K562 (cell line): Measurements from ENCODE around the gene TARBP1. TPM values are rescaled to one million over a fixed set of nuclear protein-coding genes. Genes with fewer than 3 reads are reported as not detected.

Experiments used
- ARID1B ChIP-seq: fragments of 450-650 bp; IDR thresholded peaks from 2 replicates; pipeline ENCODE4 v1.6.1; 2016; ENCODE audit warnings: antibody characterized with exemption, mild to moderate bottlenecking, inconsistent platforms
- ATF3 ChIP-seq, 2 experiments: fragments of 450-650 bp in 1 of 2; sonication (generic) in 1 of 2; formaldehyde crosslinking in 1 of 2; IDR thresholded peaks in 1 of 2; conservative IDR thresholded peaks in 1 of 2; 2 replicates each; pipeline versions ENCODE4 v1.6.1 to v1.8.1; 2016 to 2023; ENCODE audit warnings: mild to moderate bottlenecking in 2 of 2, moderate library complexity in 2 of 2, inconsistent platforms in 1 of 2, missing genetic modification reagents in 1 of 2
- CREB3 ChIP-seq: fragments of 450-650 bp; conservative IDR thresholded peaks from 2 replicates; pipeline ENCODE4 v1.6.1; 2016; ENCODE audit warnings: missing genetic modification characterization, low read depth, mild to moderate bottlenecking, missing compliant biosample characterization, moderate library complexity
- ETS1 ChIP-seq: conservative IDR thresholded peaks from 2 replicates; pipeline ENCODE4 v1.6.1; 2011; ENCODE audit warnings: low read depth, mild to moderate bottlenecking, low read length; ENCODE audit not compliant: control insufficient read depth
- HDAC3 ChIP-seq: fragments of 450-650 bp; IDR thresholded peaks from 2 replicates; pipeline ENCODE4 v1.6.1; 2018; ENCODE audit warnings: borderline replicate concordance, mild to moderate bottlenecking, moderate library complexity; ENCODE audit not compliant: partially characterized antibody
- ID3 ChIP-seq, 2 experiments: fragments of 250-450 bp in 1 of 2; fragments of 450-650 bp in 1 of 2; sonication (Bioruptor Pico) in 1 of 2; IDR thresholded peaks; 2 replicates each; pipeline versions ENCODE4 v1.6.1 to v1.8.0; 2016 to 2021; ENCODE audit warnings: mild to moderate bottlenecking in 2 of 2, moderate library complexity in 2 of 2, missing compliant biosample characterization in 1 of 2, missing genetic modification characterization in 1 of 2
- KLF10 ChIP-seq: fragments of 250-450 bp; sonication (Bioruptor Pico); IDR thresholded peaks from 2 replicates; pipeline ENCODE4 v1.6.1; 2021; ENCODE audit warnings: matching md5 sums
- MNT ChIP-seq, 2 experiments: fragments of 450-650 bp; conservative IDR thresholded peaks; 2 replicates each; pipeline ENCODE4 v1.6.1; 2017; ENCODE audit warnings: mild to moderate bottlenecking in 2 of 2, moderate library complexity in 2 of 2
- MYNN ChIP-seq, 2 experiments: sonication (generic); formaldehyde crosslinking in 1 of 2; IDR thresholded peaks; 2 replicates each; pipeline versions ENCODE4 v1.5.0 to v1.6.1; 2016 to 2020; ENCODE audit warnings: antibody characterized with exemption in 1 of 2, missing genetic modification reagents in 1 of 2
- NELFE ChIP-seq: IDR thresholded peaks from 2 replicates; pipeline ENCODE4 v1.6.1; 2011; ENCODE audit warnings: mild to moderate bottlenecking; ENCODE audit not compliant: insufficient read depth, insufficient read length
- SRSF9 ChIP-seq: fragments of 200-400 bp; formaldehyde crosslinking; IDR thresholded peaks from 2 replicates; pipeline ENCODE4 v1.6.1; 2017; ENCODE audit warnings: low read depth, low read length, borderline replicate concordance
- TAL1 ChIP-seq: fragments of 450-650 bp; IDR thresholded peaks from 2 replicates; pipeline ENCODE4 v1.6.1; 2016; ENCODE audit warnings: mild to moderate bottlenecking
- TCF3 ChIP-seq: sonication (generic); formaldehyde crosslinking; IDR thresholded peaks from 2 replicates; pipeline ENCODE4 v1.4.0; 2020; ENCODE audit warnings: mild to moderate bottlenecking, missing genetic modification reagents
- ZNF655 ChIP-seq: fragments of 250-450 bp; sonication (Bioruptor Pico); IDR thresholded peaks from 2 replicates; pipeline ENCODE4 v1.5.0; 2021
- ZNF780A ChIP-seq: fragments of 250-450 bp; sonication (Bioruptor Pico); IDR thresholded peaks from 2 replicates; pipeline ENCODE4 v1.5.0; 2021; ENCODE audit warnings: mild to moderate bottlenecking
- polyA plus RNA-seq, 8 experiments: library from polyadenylated mRNA; depleted of rRNA in 4 of 8; stranded (reverse) in 5 of 8; unstranded in 3 of 8; fragments of >200 nt; fragmentation: Nextera tagmentation in 2 of 8; fragmentation: Illumina TruSeq in 1 of 8; extraction: Ambion mirVana in 2 of 8; extraction: Trizol in 1 of 8; gene quantifications; 2 replicates each; pipeline versions ENCODE4 v1.2.1 to v1.2.3, GENCODE V29; 2011 to 2014; ENCODE audit warnings: inconsistent platforms in 1 of 8, missing spikeins in 1 of 8
- total RNA-seq, 7 experiments: library from RNA; depleted of rRNA in 6 of 7; stranded (reverse); fragments of >200 nt in 6 of 7; fragmentation: Illumina TruSeq in 2 of 7; extraction: Trizol in 2 of 7; gene quantifications; 2 replicates each; pipeline versions ENCODE4 v1.2.1 to v1.2.3, GENCODE V29; 2011 to 2021; ENCODE audit warnings: low replicate concordance in 1 of 7

TARBP1 gene
- total and polyA plus RNA-seq, 9 of the 15 experiments (the other 6 are each of a cell fraction or from before 2014, with no cell fraction given) = 8.8 to 48.0 (median 22.9) TPM

GRCh38 chr1:234520908-234521817, 42.2 kb upstream of the TARBP1 start (continued):
- TF ChIP-seq SRSF9 = no peak
- no peak for TF ChIP-seq ID3 (CRISPR knock-in tag; IDR thresholded peaks at IDR 0.05)
- TF ChIP-seq ID3 (tag; IDR thresholded peaks at IDR 0.05) = no peak
- no peak for TF ChIP-seq CREB3 (tag)
- no peak for TF ChIP-seq ZNF780A (CRISPR knock-in tag)
- no peak for TF ChIP-seq ZNF655 (CRISPR knock-in tag)
- TF ChIP-seq NELFE = no peak
- peak; percentile 54 for TF ChIP-seq HDAC3
- TF ChIP-seq TAL1 = peak; percentile 86
- 0 out of 4 replicates have a peak, but pooled peaks of 1 of the 2 experiments have one; percentile 25 for TF ChIP-seq MNT (conservative IDR thresholded peaks at IDR 0.05)
- no peak for TF ChIP-seq ETS1
- peak; percentile 91 for TF ChIP-seq ARID1B
- no peak for TF ChIP-seq KLF10 (CRISPR knock-in tag)
- peak; percentile 49; the same call in 1 of the 2 replicates for TF ChIP-seq MYNN (IDR thresholded peaks at IDR 0.05)
- no peak for TF ChIP-seq MYNN (CRISPR knock-in tag; IDR thresholded peaks at IDR 0.05)
- peak; percentile 92 for TF ChIP-seq TCF3 (CRISPR knock-in tag)
- TF ChIP-seq ATF3 (IDR thresholded peaks at IDR 0.05) = no peak
- 0 out of 2 replicates have a peak, but pooled peaks have one; percentile 32 for TF ChIP-seq ATF3 (CRISPR knock-in tag; conservative IDR thresholded peaks at IDR 0.05)
